ENCODE measurements around the gene SLC16A1. TPM values are rescaled to one million over a fixed set of nuclear protein-coding genes. Genes with fewer than 3 reads are reported as not detected.

The SLC16A1 gene
- total and polyA plus RNA-seq, 2 donors (not counting 3 experiments of a cell fraction or from before 2014, with no cell fraction given), result 148 to 188 TPM

DNA sequence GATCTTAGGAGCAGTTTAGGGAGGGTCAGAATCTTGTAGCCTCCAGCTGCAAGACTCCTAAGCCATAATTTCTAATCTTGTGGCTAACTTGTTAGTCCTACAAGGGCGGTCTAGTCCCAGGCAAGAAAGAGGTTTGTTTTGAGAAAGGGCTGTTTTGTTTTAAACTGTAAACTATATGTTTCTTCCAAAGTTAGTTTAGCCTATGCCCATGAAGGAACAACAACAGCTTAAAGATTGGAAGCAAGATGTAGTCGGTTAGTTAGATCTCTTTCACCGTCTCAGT lies 62.0 kb downstream of the SLC16A1 start:
- Histone ChIP-seq H3K4me3 (replicated peaks in 1 of 3; ENCODE audit: insufficient read depth in 1 of 3, low read depth in 1 of 3, low read length in 3 of 3) (no peak overlapping the region), H3K79me2 (ENCODE audit: control insufficient read depth, insufficient read depth, low read length) (no peaks in the 10 kb centered on the region), H3K27ac (ENCODE audit: insufficient read depth, low read depth, low read length) (no peak overlapping the region), H3K4me2 (ENCODE audit: insufficient read depth, low read length) (no peak overlapping the region), H4K20me1 (replicated peaks; ENCODE audit: control insufficient read depth, extremely low read depth, insufficient read depth, low read length) (no peaks in the 10 kb centered on the region), H3K9me1 (replicated peaks; ENCODE audit: control insufficient read depth, extremely low read depth, insufficient read depth, low read length) (no peaks in the 10 kb centered on the region), H3K27me3 (ENCODE audit: control insufficient read depth in 2 of 2, insufficient read depth in 2 of 2, low read length in 2 of 2) (no peaks in the 10 kb centered on the region), H2AFZ (ENCODE audit: low read depth, low read length) (no peak overlapping the region), H3K9ac (replicated peaks; ENCODE audit: extremely low read depth, insufficient read depth, low read length) (no peak overlapping the region), H3K9me3 (replicated peaks; ENCODE audit: control insufficient read depth, insufficient read depth, low read length) (no peaks in the 10 kb centered on the region), H3K4me1 (ENCODE audit: control insufficient read depth, extremely low read depth, insufficient read depth, low read length) (no peaks in the 10 kb centered on the region), H3K36me3 (ENCODE audit: control insufficient read depth in 2 of 2, extremely low read depth in 1 of 2, insufficient read depth in 2 of 2, low read length in 2 of 2) (no peaks in the 10 kb centered on the region)
- DNase-seq (ENCODE audit: low read depth, low spot score) (no peak), FAIRE-seq (no peak)
- TF ChIP-seq GATA2 (IDR thresholded peaks at IDR 0.05; ENCODE audit: insufficient read depth, insufficient read length, low read depth, low read length) (no peak), MYC (IDR thresholded peaks at IDR 0.05; ENCODE audit: low read depth, low read length) (no peak), POLR2AphosphoS5 (IDR thresholded peaks at IDR 0.05; ENCODE audit: insufficient read depth, low read depth, low read length) (no peak), JUN (IDR thresholded peaks at IDR 0.05; ENCODE audit: borderline replicate concordance, insufficient read depth, insufficient read length, low read depth) (no peak)
- no TSS peak for BruUV-seq (replicated peaks)
- intact Hi-C loops (cut with micrococcal nuclease) (no loop called here), dilution Hi-C loops (cut with MboI; ENCODE audit: extremely low pct_ligation_motif_present, low sequenced_read_pairs) (no loop called here)
- ChIA-PET POLR2A (no interaction called here), CTCF (interaction anchor here (0.8 kb wide), 1 partner anchor 12 kb away, joined by 4 read pairs; no protein-coding TSS in a partner anchor)

GRCh38 chr1:112893288-112894009 lies 62.5 kb downstream of the SLC16A1 start:
- Histone ChIP-seq H4K20me1 (replicated peaks; ENCODE audit: control insufficient read depth, extremely low read depth, insufficient read depth, low read length) (no peaks in the 10 kb centered on the region), H3K27me3 (ENCODE audit: control insufficient read depth in 2 of 2, insufficient read depth in 2 of 2, low read length in 2 of 2) (no peaks in the 10 kb centered on the region), H3K27ac (ENCODE audit: insufficient read depth, low read depth, low read length) (no peak overlapping the region), H3K4me1 (ENCODE audit: control insufficient read depth, extremely low read depth, insufficient read depth, low read length) (no peaks in the 10 kb centered on the region), H3K9me1 (replicated peaks; ENCODE audit: control insufficient read depth, extremely low read depth, insufficient read depth, low read length) (no peaks in the 10 kb centered on the region), H2AFZ (ENCODE audit: low read depth, low read length) (no peak overlapping the region), H3K79me2 (ENCODE audit: control insufficient read depth, insufficient read depth, low read length) (no peaks in the 10 kb centered on the region), H3K36me3 (ENCODE audit: control insufficient read depth in 2 of 2, extremely low read depth in 1 of 2, insufficient read depth in 2 of 2, low read length in 2 of 2) (no peaks in the 10 kb centered on the region), H3K4me3 (replicated peaks in 1 of 3; ENCODE audit: insufficient read depth in 1 of 3, low read depth in 1 of 3, low read length in 3 of 3) (no peak overlapping the region), H3K9ac (replicated peaks; ENCODE audit: extremely low read depth, insufficient read depth, low read length) (no peak overlapping the region), H3K4me2 (ENCODE audit: insufficient read depth, low read length) (no peak overlapping the region), H3K9me3 (replicated peaks; ENCODE audit: control insufficient read depth, insufficient read depth, low read length) (no peaks in the 10 kb centered on the region)
- intact Hi-C loops (cut with micrococcal nuclease), result no loop called here
- BruUV-seq (replicated peaks), result no TSS peak
- ChIA-PET CTCF (interaction anchor here (0.8 kb wide), 1 partner anchor 12 kb away, joined by 4 read pairs; no protein-coding TSS in a partner anchor), POLR2A (interaction anchor here (0.6 kb wide), 1 partner anchor 19 kb away, joined by 6 read pairs; no protein-coding TSS in a partner anchor)
- DNase-seq (ENCODE audit: low read depth, low spot score) (no peak), FAIRE-seq (no peak)
- dilution Hi-C loops (cut with MboI; ENCODE audit: extremely low pct_ligation_motif_present, low sequenced_read_pairs), result no loop called here
- TF ChIP-seq EZH2 (IDR thresholded peaks at IDR 0.05; ENCODE audit: borderline replicate concordance, low read depth, low read length, severe bottlenecking), result no peak
- TF ChIP-seq POLR2AphosphoS5 (IDR thresholded peaks at IDR 0.05; ENCODE audit: insufficient read depth, low read depth, low read length), result no peak
- TF ChIP-seq, protein P1, sequence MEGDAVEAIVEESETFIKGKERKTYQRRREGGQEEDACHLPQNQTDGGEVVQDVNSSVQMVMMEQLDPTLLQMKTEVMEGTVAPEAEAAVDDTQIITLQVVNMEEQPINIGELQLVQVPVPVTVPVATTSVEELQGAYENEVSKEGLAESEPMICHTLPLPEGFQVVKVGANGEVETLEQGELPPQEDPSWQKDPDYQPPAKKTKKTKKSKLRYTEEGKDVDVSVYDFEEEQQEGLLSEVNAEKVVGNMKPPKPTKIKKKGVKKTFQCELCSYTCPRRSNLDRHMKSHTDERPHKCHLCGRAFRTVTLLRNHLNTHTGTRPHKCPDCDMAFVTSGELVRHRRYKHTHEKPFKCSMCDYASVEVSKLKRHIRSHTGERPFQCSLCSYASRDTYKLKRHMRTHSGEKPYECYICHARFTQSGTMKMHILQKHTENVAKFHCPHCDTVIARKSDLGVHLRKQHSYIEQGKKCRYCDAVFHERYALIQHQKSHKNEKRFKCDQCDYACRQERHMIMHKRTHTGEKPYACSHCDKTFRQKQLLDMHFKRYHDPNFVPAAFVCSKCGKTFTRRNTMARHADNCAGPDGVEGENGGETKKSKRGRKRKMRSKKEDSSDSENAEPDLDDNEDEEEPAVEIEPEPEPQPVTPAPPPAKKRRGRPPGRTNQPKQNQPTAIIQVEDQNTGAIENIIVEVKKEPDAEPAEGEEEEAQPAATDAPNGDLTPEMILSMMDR (IDR thresholded peaks at IDR 0.05; ENCODE audit: extremely low read depth in 1 of 2, insufficient read depth in 1 of 2, low read depth in 1 of 2, low read length in 2 of 2), result no peak
- TF ChIP-seq FOS (IDR thresholded peaks at IDR 0.05; ENCODE audit: borderline replicate concordance, insufficient read depth, low read length), result no peak
- TF ChIP-seq JUN (IDR thresholded peaks at IDR 0.05; ENCODE audit: borderline replicate concordance, insufficient read depth, insufficient read length, low read depth), result no peak
- no peak for TF ChIP-seq MYC (IDR thresholded peaks at IDR 0.05; ENCODE audit: low read depth, low read length)
- TF ChIP-seq, protein P2, sequence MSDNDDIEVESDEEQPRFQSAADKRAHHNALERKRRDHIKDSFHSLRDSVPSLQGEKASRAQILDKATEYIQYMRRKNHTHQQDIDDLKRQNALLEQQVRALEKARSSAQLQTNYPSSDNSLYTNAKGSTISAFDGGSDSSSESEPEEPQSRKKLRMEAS (IDR thresholded peaks at IDR 0.05; ENCODE audit: insufficient read depth, insufficient read length), result no peak
- no peak for TF ChIP-seq POLR2A (IDR thresholded peaks at IDR 0.05; ENCODE audit: low read depth, low read length)
- TF ChIP-seq GATA2 (IDR thresholded peaks at IDR 0.05; ENCODE audit: insufficient read depth, insufficient read length, low read depth, low read length), result no peak

Data from endothelial cell of umbilical vein (primary cell).